Activated T-cell treated with anti-CD3 and anti-CD28 coated beads, Interleukin-2, amount 50 U/mL, for 24 hours (primary cell): Measurements from ENCODE around the gene GEMIN5.

Experiments
- DNase-seq: peaks from one replicate; pipeline ENCODE4 v3.0.0-alpha.2; 2020
- H3K27ac Mint-ChIP-seq: 2 replicates; pipeline ENCODE4 v1.8.0; 2020; ENCODE audit warnings: mild to moderate bottlenecking, mixed read lengths
- H3K27me3 Mint-ChIP-seq: 2 replicates; pipeline ENCODE4 v1.8.0; 2020; ENCODE audit warnings: mixed read lengths
- H3K36me3 Mint-ChIP-seq: 2 replicates; pipeline ENCODE4 v1.8.0; 2020; ENCODE audit warnings: low read depth, mixed read lengths
- H3K4me1 Mint-ChIP-seq: 2 replicates; pipeline ENCODE4 v1.8.0; 2020; ENCODE audit warnings: low read depth, mixed read lengths
- H3K4me3 Mint-ChIP-seq: 2 replicates; pipeline ENCODE4 v1.8.0; 2020; ENCODE audit warnings: mild to moderate bottlenecking, moderate library complexity, mixed read lengths
- H3K9me3 Mint-ChIP-seq: 2 replicates; pipeline ENCODE4 v1.8.0; 2020; ENCODE audit warnings: mixed read lengths

The GEMIN5 gene

GRCh38 chr5:154857530-154858296 is 80.3 kb downstream of the GEMIN5 start:
- peak overlapping the region; percentile 100 for H3K27ac Mint-ChIP-seq

DNA sequence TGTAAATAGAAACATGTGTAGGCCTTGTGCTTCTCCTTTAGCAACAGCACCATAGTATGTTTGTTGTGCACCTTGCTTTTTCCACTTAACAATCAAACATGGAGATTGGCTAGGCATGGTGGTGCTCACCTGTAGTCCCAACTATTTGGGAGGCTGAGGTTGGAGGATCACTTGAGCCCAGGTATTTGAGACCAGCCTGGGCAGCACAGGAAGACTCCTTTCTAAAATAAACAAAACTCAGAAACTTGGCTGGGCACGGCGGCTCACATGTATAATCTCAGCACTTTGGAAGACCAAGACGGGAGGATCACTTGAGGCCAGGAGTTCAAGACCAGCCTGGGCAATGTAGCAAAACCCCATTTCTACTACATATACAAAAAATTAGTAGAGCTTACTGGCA is 86.7 kb downstream of the GEMIN5 start:
- H3K9me3 Mint-ChIP-seq, result no peaks in the 10 kb centered on the region
- no peak for DNase-seq
- H3K27me3 Mint-ChIP-seq, result no peaks in the 10 kb centered on the region
- H3K4me3 Mint-ChIP-seq, result no peak overlapping the region
- H3K4me1 Mint-ChIP-seq, result peaks cover 13% of the 10 kb centered on the region
- peaks cover 2% of the 10 kb centered on the region for H3K36me3 Mint-ChIP-seq
- H3K27ac Mint-ChIP-seq, result no peak overlapping the region

More at GRCh38 chr5:154857530-154858296, 80.3 kb downstream of the GEMIN5 start:
- Mint-ChIP-seq H3K9me3 (no peaks in the 10 kb centered on the region), H3K4me3 (peak overlapping the region; percentile 92), H3K36me3 (peaks cover 43% of the 10 kb centered on the region), H3K4me1 (peaks cover 40% of the 10 kb centered on the region), H3K27me3 (no peaks in the 10 kb centered on the region)
- DNase-seq, result peak; percentile 88

GRCh38 chr5:154850255-154851062 is 87.6 kb downstream of the GEMIN5 start, which contains the start of gene FAXDC2:
Gene FAXDC2, minus strand, starts transcription at chr5:154850603. Its CDS starts 12,425 bp downstream, at chr5:154838178.
- H3K9me3 Mint-ChIP-seq, result no peaks in the 10 kb centered on the region
- peaks cover 13% of the 10 kb centered on the region for H3K4me1 Mint-ChIP-seq
- DNase-seq, result no peak
- H3K36me3 Mint-ChIP-seq, result peaks cover 3% of the 10 kb centered on the region
- H3K27ac Mint-ChIP-seq, result peak within 1 kb of the TSS; percentile 33
- no peaks in the 10 kb centered on the region for H3K27me3 Mint-ChIP-seq
- no peak within 1 kb of the TSS for H3K4me3 Mint-ChIP-seq

- no peaks in the 10 kb centered on the region for H3K9me3 Mint-ChIP-seq
- no peak overlapping the region for H3K27ac Mint-ChIP-seq
- H3K4me3 Mint-ChIP-seq, result no peak overlapping the region
- DNase-seq, result no peak
- H3K36me3 Mint-ChIP-seq, result peaks cover 6% of the 10 kb centered on the region
- H3K4me1 Mint-ChIP-seq, result peaks cover 13% of the 10 kb centered on the region
- H3K27me3 Mint-ChIP-seq, result no peaks in the 10 kb centered on the region
These were observed 88.2 kb downstream of the GEMIN5 start for GRCh38 chr5:154849791-154850201.

DNA sequence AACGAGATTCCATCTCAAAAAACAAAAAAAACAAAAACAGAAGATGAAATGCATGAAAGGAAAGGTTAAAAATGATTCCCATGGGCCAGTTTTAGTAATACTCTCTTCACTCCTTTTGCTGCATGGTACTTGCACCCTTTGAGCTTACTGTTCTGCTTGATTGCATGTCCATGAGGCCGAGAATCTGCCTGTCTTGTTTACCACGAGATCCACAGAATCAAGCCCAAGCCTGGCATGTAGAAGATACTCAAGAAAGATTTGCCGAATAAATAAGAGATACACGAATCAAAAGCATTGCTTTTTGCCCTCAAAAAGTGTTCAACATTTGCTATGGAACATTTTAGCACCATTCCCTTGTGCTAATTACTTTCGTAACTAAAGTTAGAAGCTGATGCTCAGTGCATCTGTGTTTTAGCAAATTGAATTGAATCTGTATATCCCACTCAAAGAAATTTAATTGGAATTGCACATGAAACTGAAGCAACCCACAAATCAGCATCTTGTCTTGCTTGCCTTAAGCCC is 88.7 kb downstream of the GEMIN5 start:
- no peak overlapping the region for H3K27ac Mint-ChIP-seq
- H3K36me3 Mint-ChIP-seq, result peaks cover 6% of the 10 kb centered on the region
- no peaks in the 10 kb centered on the region for H3K27me3 Mint-ChIP-seq
- H3K4me1 Mint-ChIP-seq, result peaks cover 13% of the 10 kb centered on the region
- no peak for DNase-seq
- no peak overlapping the region for H3K4me3 Mint-ChIP-seq
- H3K9me3 Mint-ChIP-seq, result no peaks in the 10 kb centered on the region

- H3K27ac Mint-ChIP-seq, result no peak overlapping the region
- no peaks in the 10 kb centered on the region for H3K27me3 Mint-ChIP-seq
- H3K36me3 Mint-ChIP-seq, result peaks cover 6% of the 10 kb centered on the region
- peaks cover 4% of the 10 kb centered on the region for H3K4me1 Mint-ChIP-seq
- no peaks in the 10 kb centered on the region for H3K9me3 Mint-ChIP-seq
- H3K4me3 Mint-ChIP-seq, result no peak overlapping the region
- no peak for DNase-seq
These were observed 93.2 kb downstream of the GEMIN5 start for GRCh38 chr5:154844809-154845208.

GRCh38 chr5:154842689-154843530 is 95.1 kb downstream of the GEMIN5 start:
- Mint-ChIP-seq H3K4me1 (no peaks in the 10 kb centered on the region), H3K9me3 (no peaks in the 10 kb centered on the region), H3K27ac (no peak overlapping the region), H3K27me3 (no peaks in the 10 kb centered on the region), H3K4me3 (no peak overlapping the region), H3K36me3 (peaks cover 8% of the 10 kb centered on the region)
- no peak for DNase-seq

DNA sequence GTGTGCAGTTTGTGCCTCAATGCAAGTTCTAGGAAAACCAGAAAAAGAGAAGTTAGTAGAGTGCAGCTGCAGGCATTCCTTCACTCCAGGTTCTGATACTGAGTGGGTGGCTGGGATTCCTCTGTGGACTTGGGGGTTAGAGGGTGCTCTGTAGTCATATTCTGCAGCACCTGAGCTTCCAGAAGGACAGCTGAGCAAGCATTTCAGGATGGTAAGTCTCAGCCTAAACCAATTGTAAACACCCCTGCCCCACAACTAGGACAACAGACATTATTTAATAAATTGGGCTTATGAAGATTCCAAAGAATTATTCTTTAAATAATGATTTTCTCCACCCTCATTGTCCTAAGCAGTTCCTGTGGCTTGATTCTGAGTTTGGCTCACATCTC is 96.7 kb downstream of the GEMIN5 start:
- H3K36me3 Mint-ChIP-seq, result peaks cover 11% of the 10 kb centered on the region
- no peaks in the 10 kb centered on the region for H3K27me3 Mint-ChIP-seq
- no peak overlapping the region for H3K4me3 Mint-ChIP-seq
- H3K9me3 Mint-ChIP-seq, result no peaks in the 10 kb centered on the region
- no peak for DNase-seq
- no peaks in the 10 kb centered on the region for H3K4me1 Mint-ChIP-seq
- no peak overlapping the region for H3K27ac Mint-ChIP-seq

- Mint-ChIP-seq H3K36me3 (peaks cover 14% of the 10 kb centered on the region), H3K27me3 (no peaks in the 10 kb centered on the region), H3K4me1 (no peaks in the 10 kb centered on the region), H3K27ac (no peak overlapping the region), H3K9me3 (no peaks in the 10 kb centered on the region), H3K4me3 (no peak overlapping the region)
- no peak for DNase-seq
These were observed 97.4 kb downstream of the GEMIN5 start for GRCh38 chr5:154840435-154841272.
